Activated T-cell treated with anti-CD3 and anti-CD28 coated beads, Interleukin-2, amount 50 U/mL, for 24 hours (primary cell): Measurements from ENCODE around the gene ATXN7.

Source experiments
- DNase-seq: peaks from one replicate; pipeline ENCODE4 v3.0.0-alpha.2; 2020
- H3K27ac Mint-ChIP-seq: 2 replicates; pipeline ENCODE4 v1.8.0; 2020; ENCODE audit warnings: mild to moderate bottlenecking, mixed read lengths
- H3K27me3 Mint-ChIP-seq: 2 replicates; pipeline ENCODE4 v1.8.0; 2020; ENCODE audit warnings: mixed read lengths
- H3K36me3 Mint-ChIP-seq: 2 replicates; pipeline ENCODE4 v1.8.0; 2020; ENCODE audit warnings: low read depth, mixed read lengths
- H3K4me1 Mint-ChIP-seq: 2 replicates; pipeline ENCODE4 v1.8.0; 2020; ENCODE audit warnings: low read depth, mixed read lengths
- H3K4me3 Mint-ChIP-seq: 2 replicates; pipeline ENCODE4 v1.8.0; 2020; ENCODE audit warnings: mild to moderate bottlenecking, moderate library complexity, mixed read lengths
- H3K9me3 Mint-ChIP-seq: 2 replicates; pipeline ENCODE4 v1.8.0; 2020; ENCODE audit warnings: mixed read lengths

Gene ATXN7

DNA sequence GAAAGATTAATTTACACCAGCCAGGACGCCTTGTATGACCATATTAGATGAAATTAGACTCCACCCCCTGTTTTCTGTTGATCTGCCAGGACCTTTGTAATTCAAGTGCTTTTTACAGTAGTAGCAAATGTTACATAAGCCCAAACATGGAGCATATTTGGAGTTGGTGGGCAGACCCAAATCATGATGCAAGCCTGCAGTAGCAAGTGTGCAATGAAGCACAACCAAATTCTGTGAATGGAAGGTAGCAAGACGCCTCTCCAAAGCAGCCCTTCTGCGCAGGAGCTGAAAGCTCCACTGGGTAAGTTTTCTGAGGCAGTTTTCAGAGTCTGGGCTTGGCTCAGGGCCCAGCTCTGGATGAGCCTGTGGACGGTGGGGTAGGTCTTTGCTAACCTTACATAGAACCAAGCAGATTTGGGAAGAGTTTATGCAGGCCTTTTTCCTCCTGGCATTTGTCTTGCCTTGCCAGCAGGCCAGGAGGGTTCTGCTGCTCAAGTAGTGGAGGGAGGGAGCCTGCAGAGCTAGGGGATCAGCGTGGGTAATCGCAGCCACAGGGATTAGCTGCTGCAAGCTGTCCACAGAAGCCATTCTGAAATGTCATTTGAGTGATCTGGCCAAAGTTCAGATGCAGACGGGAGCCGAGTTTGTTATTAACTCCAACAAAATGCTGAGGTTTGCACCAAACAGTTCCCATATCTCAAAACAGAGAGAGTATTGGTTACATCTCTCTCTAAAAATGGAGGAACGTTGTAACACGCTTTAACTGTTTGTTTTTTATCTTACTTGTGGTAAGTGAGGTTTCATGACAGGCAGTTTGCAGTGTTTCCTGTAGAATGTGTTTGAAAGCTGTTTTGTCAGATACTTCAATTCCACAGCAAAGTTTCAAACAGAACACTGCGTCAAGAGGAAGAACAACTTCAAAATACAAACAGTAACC is 104.3 kb downstream of the ATXN7 start:
- peak overlapping the region; percentile 93 for H3K27ac Mint-ChIP-seq
- no peaks in the 10 kb centered on the region for H3K27me3 Mint-ChIP-seq
- peak; percentile 45 for DNase-seq
- peaks cover 87% of the 10 kb centered on the region for H3K4me1 Mint-ChIP-seq
- H3K36me3 Mint-ChIP-seq = peaks cover 20% of the 10 kb centered on the region
- no peaks in the 10 kb centered on the region for H3K9me3 Mint-ChIP-seq
- H3K4me3 Mint-ChIP-seq = peak overlapping the region; percentile 76

GRCh38 chr3:63968612-63969350 is 105.1 kb downstream of the ATXN7 start:
- DNase-seq = no peak
- Mint-ChIP-seq H3K4me1 (peaks cover 90% of the 10 kb centered on the region), H3K27ac (peak overlapping the region; percentile 93), H3K9me3 (no peaks in the 10 kb centered on the region), H3K4me3 (peak overlapping the region; percentile 76), H3K36me3 (peaks cover 24% of the 10 kb centered on the region), H3K27me3 (no peaks in the 10 kb centered on the region)

- Mint-ChIP-seq H3K9me3 (no peaks in the 10 kb centered on the region), H3K4me1 (peaks cover 91% of the 10 kb centered on the region), H3K4me3 (peak overlapping the region; percentile 76)
Measured at GRCh38 chr3:63969876-63970275, 106.2 kb downstream of the ATXN7 start.

DNA sequence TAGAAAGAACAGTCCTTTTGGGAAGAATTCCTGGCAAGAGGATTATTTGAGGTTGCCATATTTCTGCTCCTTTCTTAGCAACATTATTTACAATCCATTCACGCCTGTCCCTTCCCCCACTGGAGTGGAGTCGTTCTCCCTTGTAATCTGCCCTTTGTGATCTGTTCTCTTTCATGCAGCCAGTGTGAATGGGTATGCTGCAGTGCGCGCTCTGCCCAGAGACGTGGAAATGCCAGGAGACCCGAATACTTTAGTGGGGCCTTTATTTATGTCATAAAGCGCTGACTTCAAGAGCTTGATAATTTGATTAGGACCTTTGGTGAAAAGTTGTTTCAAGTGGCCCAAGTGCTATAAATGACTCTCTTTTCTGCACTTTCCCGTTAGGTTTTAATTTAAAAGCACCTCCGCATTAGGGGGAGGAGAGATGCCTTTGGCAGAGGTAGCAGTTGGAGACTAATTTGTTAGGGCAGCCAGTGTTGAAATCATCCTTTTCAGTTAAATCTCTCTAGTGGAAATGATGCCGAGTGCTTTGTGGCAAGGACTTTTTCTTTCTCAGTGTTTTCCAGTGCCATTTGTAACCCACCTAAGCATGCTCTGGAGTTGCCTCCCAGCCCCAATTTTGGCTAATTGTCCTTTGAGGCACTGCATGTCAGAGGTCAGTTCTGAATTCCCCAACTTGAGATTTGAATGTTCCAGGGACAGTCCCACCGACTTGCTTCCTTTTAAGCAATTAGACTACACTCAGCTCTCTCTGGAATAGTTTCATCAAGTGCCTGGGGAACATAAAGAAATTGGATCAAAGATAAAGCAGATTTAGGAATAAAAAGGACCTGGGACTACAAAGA is 107.2 kb downstream of the ATXN7 start:
- peaks cover 94% of the 10 kb centered on the region for H3K4me1 Mint-ChIP-seq
- peak overlapping the region; percentile 76 for H3K4me3 Mint-ChIP-seq
- no peaks in the 10 kb centered on the region for H3K27me3 Mint-ChIP-seq
- DNase-seq = no peak
- H3K27ac Mint-ChIP-seq = peak overlapping the region; percentile 93
- H3K36me3 Mint-ChIP-seq = peaks cover 34% of the 10 kb centered on the region
- H3K9me3 Mint-ChIP-seq = no peaks in the 10 kb centered on the region

More at GRCh38 chr3:63969876-63970275, 106.2 kb downstream of the ATXN7 start:
- Mint-ChIP-seq H3K27ac (peak overlapping the region; percentile 93), H3K27me3 (no peaks in the 10 kb centered on the region), H3K36me3 (peaks cover 29% of the 10 kb centered on the region)
- no peak for DNase-seq

GRCh38 chr3:63972196-63972595 is 108.5 kb downstream of the ATXN7 start:
- DNase-seq = no peak
- Mint-ChIP-seq H3K27me3 (no peaks in the 10 kb centered on the region), H3K4me1 (peaks cover 95% of the 10 kb centered on the region), H3K36me3 (peaks cover 43% of the 10 kb centered on the region), H3K27ac (peak overlapping the region; percentile 92), H3K4me3 (peak overlapping the region; percentile 44), H3K9me3 (no peaks in the 10 kb centered on the region)

DNA sequence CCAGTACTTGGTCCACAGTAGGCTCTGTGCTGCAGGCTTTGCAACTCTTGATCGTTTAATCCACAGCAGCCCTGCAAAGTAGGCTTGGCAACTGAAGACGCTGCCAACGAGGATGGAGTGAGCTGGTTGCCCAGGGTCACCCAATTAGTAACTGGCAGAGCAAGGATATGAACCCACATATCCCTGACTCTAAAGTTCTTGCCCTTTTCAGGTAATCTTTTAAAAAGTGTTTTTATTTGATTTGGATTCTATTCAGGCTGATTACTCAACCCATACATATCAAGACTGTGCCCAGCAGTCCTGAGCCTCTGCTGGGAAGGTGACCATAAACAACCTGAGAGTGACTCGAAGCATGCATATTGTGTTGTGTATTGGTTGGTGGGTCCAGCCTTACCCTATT is 109.3 kb downstream of the ATXN7 start:
- Mint-ChIP-seq H3K27me3 (no peaks in the 10 kb centered on the region), H3K9me3 (no peaks in the 10 kb centered on the region), H3K36me3 (peaks cover 44% of the 10 kb centered on the region), H3K4me3 (peak overlapping the region; percentile 44), H3K27ac (peak overlapping the region; percentile 92), H3K4me1 (peaks cover 96% of the 10 kb centered on the region)
- DNase-seq = no peak

DNA sequence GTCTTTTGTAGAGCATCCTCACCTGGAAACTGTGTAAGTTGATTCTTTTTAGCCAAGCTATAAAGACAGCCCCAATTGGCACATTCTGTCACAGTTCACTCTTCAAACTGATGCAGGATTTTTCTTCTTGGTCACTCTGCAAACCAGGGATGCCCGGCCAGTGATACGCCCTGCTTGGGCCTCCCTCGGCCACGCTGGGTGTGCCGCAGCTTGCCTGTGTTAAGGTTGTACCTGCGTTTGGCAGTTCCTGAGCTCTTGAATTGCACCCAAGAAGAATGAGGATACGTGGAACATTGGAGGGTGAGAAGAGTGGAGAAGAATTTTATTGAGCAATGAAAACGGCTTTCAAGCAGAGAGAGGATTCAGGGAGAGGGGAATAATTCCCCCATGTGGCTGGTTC is 109.7 kb downstream of the ATXN7 start:
- Mint-ChIP-seq H3K36me3 (peaks cover 44% of the 10 kb centered on the region), H3K9me3 (no peaks in the 10 kb centered on the region), H3K27me3 (no peaks in the 10 kb centered on the region), H3K27ac (peak overlapping the region; percentile 92), H3K4me1 (peaks cover 96% of the 10 kb centered on the region), H3K4me3 (no peak overlapping the region)
- DNase-seq = no peak

DNA sequence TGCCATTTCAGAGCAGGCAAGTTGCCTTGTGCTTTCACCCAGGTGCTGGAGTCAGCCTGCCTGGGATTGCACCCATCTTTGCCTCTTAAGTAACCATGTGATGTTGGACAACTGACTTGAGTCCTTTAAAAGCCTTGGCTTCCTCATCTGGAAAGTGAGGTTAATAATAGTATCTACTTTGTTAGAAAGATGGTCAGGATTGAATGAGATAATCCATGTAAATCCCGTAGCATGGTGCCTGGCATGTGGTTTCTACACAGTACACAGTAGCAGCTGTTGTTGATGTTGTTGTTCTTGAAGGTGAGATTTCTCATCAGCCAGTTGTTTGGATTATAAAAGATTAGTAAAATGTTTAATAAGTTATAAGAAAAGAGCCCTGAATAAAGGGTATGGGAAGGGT is 110.8 kb downstream of the ATXN7 start:
- Mint-ChIP-seq H3K9me3 (no peaks in the 10 kb centered on the region), H3K36me3 (peaks cover 44% of the 10 kb centered on the region), H3K27me3 (no peaks in the 10 kb centered on the region), H3K4me3 (peak overlapping the region; percentile 6), H3K4me1 (peaks cover 96% of the 10 kb centered on the region), H3K27ac (peak overlapping the region; percentile 92)
- no peak for DNase-seq

- Mint-ChIP-seq H3K4me1 (peaks cover 96% of the 10 kb centered on the region), H3K27me3 (no peaks in the 10 kb centered on the region), H3K4me3 (peak overlapping the region; percentile 1), H3K9me3 (no peaks in the 10 kb centered on the region), H3K27ac (peak overlapping the region; percentile 90), H3K36me3 (peaks cover 53% of the 10 kb centered on the region)
- DNase-seq = no peak
Measured at GRCh38 chr3:63975723-63976122, 112.1 kb downstream of the ATXN7 start.

DNA sequence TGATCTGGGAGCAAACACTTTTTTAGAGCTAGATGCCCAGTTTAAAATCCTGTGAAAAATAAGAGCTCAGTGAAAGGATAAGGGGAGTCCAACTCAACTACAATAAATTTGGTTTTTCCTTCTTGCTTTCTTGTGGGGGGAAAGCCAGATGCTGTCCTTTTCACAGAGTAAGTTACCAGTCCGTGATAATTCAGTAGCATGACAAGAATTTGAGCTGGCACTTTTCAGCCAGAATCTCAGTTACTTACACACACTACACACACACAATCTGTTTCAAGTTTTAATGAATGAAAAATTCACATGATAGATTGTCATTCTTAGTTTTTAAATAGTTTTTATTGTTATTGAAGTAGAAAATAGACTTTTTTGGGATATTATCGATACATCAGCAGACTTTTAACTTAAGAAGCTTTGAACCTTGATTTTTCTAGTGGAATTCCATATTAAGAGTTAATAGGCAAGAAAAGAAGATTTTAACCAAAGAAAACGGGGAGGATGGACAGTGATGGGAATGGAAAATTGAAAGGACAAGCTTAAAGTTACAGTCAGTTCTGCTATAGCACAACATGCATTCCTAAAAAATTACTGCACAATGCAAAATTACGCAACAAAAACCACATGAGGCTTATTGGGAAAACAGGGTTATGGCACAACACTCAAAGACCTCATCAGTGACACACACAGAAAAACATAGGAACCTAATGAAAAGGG is 112.6 kb downstream of the ATXN7 start:
- no peak for DNase-seq
- H3K4me3 Mint-ChIP-seq = no peak overlapping the region
- peaks cover 59% of the 10 kb centered on the region for H3K36me3 Mint-ChIP-seq
- H3K4me1 Mint-ChIP-seq = peaks cover 96% of the 10 kb centered on the region
- no peaks in the 10 kb centered on the region for H3K27me3 Mint-ChIP-seq
- peak overlapping the region; percentile 93 for H3K27ac Mint-ChIP-seq
- H3K9me3 Mint-ChIP-seq = no peaks in the 10 kb centered on the region

- peaks cover 98% of the 10 kb centered on the region for H3K4me1 Mint-ChIP-seq
- H3K27ac Mint-ChIP-seq = peak overlapping the region; percentile 93
- no peak for DNase-seq
- no peaks in the 10 kb centered on the region for H3K27me3 Mint-ChIP-seq
- H3K36me3 Mint-ChIP-seq = peaks cover 64% of the 10 kb centered on the region
- H3K9me3 Mint-ChIP-seq = no peaks in the 10 kb centered on the region
- no peak overlapping the region for H3K4me3 Mint-ChIP-seq
Measured at GRCh38 chr3:63976872-63977200, 113.2 kb downstream of the ATXN7 start.

GRCh38 chr3:63977893-63978292 is 114.2 kb downstream of the ATXN7 start:
- peaks cover 98% of the 10 kb centered on the region for H3K4me1 Mint-ChIP-seq
- H3K36me3 Mint-ChIP-seq = peaks cover 67% of the 10 kb centered on the region
- H3K4me3 Mint-ChIP-seq = peak overlapping the region; percentile 64
- peak overlapping the region; percentile 93 for H3K27ac Mint-ChIP-seq
- no peaks in the 10 kb centered on the region for H3K27me3 Mint-ChIP-seq
- no peaks in the 10 kb centered on the region for H3K9me3 Mint-ChIP-seq
- no peak for DNase-seq

DNA sequence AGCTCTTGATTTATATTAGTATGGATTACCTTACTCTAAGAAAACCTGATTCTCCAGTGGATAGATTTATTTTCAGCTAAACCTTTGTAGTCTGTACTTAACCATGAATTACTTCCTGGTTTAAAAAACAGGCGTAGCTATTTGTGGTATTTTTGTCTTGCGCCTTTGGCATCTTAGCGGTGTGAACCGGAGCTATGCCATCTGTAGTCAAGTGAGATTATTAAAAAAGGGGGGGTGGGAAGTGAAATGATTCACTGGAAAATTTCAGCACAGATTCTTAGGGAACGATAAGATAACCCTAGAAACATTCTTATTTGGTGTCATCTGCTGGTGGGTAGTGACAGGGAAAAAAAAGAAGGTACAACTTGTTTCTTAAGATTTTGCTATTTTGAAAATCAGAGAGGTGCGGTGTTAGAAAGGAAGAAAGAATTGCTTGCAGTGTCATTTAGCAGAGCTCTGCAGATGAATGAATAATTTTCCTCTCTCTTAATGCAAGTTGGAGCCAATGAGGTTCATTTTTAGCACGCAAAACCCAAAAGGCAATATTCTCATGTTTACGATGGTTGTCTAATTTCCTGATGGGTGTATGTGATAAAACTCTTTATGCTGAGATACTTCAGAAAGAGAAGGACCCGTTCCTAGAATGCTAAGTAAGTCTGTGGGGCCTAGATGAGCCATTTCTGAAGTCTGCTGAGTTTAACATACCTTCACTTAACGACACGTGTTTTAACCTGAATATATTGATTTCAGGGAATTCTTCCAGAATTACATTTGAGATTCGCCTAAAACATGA is 115.6 kb downstream of the ATXN7 start:
- Mint-ChIP-seq H3K27me3 (no peaks in the 10 kb centered on the region), H3K36me3 (peaks cover 63% of the 10 kb centered on the region), H3K27ac (peak overlapping the region; percentile 93), H3K4me1 (peaks cover 89% of the 10 kb centered on the region), H3K4me3 (peak overlapping the region; percentile 64), H3K9me3 (no peaks in the 10 kb centered on the region)
- DNase-seq = no peak
